ENCODE results near the gene CFAP97D1.

GRCh38 chr17:43810226-43810715 is 30.0 kb downstream of the CFAP97D1 start:
- TF ChIP-seq POLR2AphosphoS5 (IDR thresholded peaks at IDR 0.05; ENCODE audit: borderline replicate concordance, low read depth, low read length) (no peak), EZH2 (IDR thresholded peaks at IDR 0.05) (no peak)

Measured in SK-N-MC (cell line).